Stimulated activated CD8-positive, alpha-beta memory T cell treated with anti-CD3 and anti-CD28 coated beads, Interleukin-4, amount 100 ng/mL, for 4 hours (primary cell): ENCODE measurements around the gene GRB7.
"Not testable (repeated sequence)": the region's sequence is repeated elsewhere in the genome, so short reads cannot be mapped to it uniquely, and the experiment has no call there.

Source experiments
- DNase-seq, 2 donors: peaks; one replicate each; pipeline ENCODE4 v3.0.0-alpha.2; 2020; ENCODE audit warnings: low read depth in 2 of 2, low spot score in 1 of 2

The GRB7 gene

GRCh38 chr17:39709319-39709997 lies 28.3 kb upstream of the GRB7 start:
- DNase-seq, result no peak

GRCh38 chr17:39709998-39710964 lies 27.5 kb upstream of the GRB7 start:
- no peak for DNase-seq

GRCh38 chr17:39711071-39711470 lies 26.7 kb upstream of the GRB7 start:
- DNase-seq, result not testable (repeated sequence)

- no peak for DNase-seq
These were observed 25.9 kb upstream of the GRB7 start for GRCh38 chr17:39711851-39712250.

- DNase-seq, result no peak
These were observed 23.5 kb upstream of the GRB7 start for GRCh38 chr17:39714234-39714633.

- DNase-seq, result no peak
These were observed 22.2 kb upstream of the GRB7 start for GRCh38 chr17:39715375-39716072.

- no peak for DNase-seq
These were observed 21.5 kb upstream of the GRB7 start for GRCh38 chr17:39716073-39716818.

- no peak for DNase-seq
These were observed 20.7 kb upstream of the GRB7 start for GRCh38 chr17:39716879-39717536.

GRCh38 chr17:39717660-39718059 lies 20.1 kb upstream of the GRB7 start:
- DNase-seq, result no peak

- no peak for DNase-seq
These were observed 18.0 kb upstream of the GRB7 start for GRCh38 chr17:39719563-39720355.

- no peak for DNase-seq
These were observed 15.6 kb upstream of the GRB7 start for GRCh38 chr17:39722104-39722503.

- no peak for DNase-seq
These were observed 14.5 kb upstream of the GRB7 start for GRCh38 chr17:39722965-39723848.

GRCh38 chr17:39724731-39725130 lies 13.0 kb upstream of the GRB7 start:
- no peak for DNase-seq

- not testable (repeated sequence) for DNase-seq
These were observed 11.8 kb upstream of the GRB7 start for GRCh38 chr17:39725923-39726322.

- DNase-seq, result no peak
These were observed 11.1 kb upstream of the GRB7 start for GRCh38 chr17:39726617-39727016.

GRCh38 chr17:39727556-39727955 lies 10.2 kb upstream of the GRB7 start:
- DNase-seq, result no peak

- no peak for DNase-seq
These were observed 8.4 kb upstream of the GRB7 start for GRCh38 chr17:39729280-39729851.
